Endodermal cell (in vitro differentiated cells): ENCODE results near the gene B4GALT6. TPM values are rescaled to one million over a fixed set of nuclear protein-coding genes. Genes with fewer than 3 reads are reported as not detected.

ENCODE experiments used
- DNase-seq: peaks from one replicate; pipeline ENCODE4 v3.0.0-alpha.2; 2017
- H3K27ac ChIP-seq: 2 replicates; pipeline ENCODE4 v1.5.1; 2013; ENCODE audit warnings: mild to moderate bottlenecking, low read depth, low read length, moderate library complexity
- H3K27me3 ChIP-seq: 2 replicates; pipeline ENCODE4 v1.6.1; 2013; ENCODE audit warnings: mild to moderate bottlenecking, low read length, moderate library complexity; ENCODE audit not compliant: insufficient read depth, control insufficient read depth, poor library complexity, severe bottlenecking
- H3K36me3 ChIP-seq: 2 replicates; pipeline ENCODE4 v1.7.0; 2013; ENCODE audit warnings: mild to moderate bottlenecking, low read length, moderate library complexity; ENCODE audit not compliant: control insufficient read depth, insufficient read depth
- H3K4me1 ChIP-seq: one replicate; pipeline ENCODE4 v1.7.0; 2013; ENCODE audit warnings: low read length; ENCODE audit not compliant: control insufficient read depth, insufficient read depth
- H3K4me3 ChIP-seq: 2 replicates; pipeline ENCODE4 v1.5.1; 2013; ENCODE audit warnings: mild to moderate bottlenecking, low read length, moderate library complexity
- H3K9ac ChIP-seq: 2 replicates; pipeline ENCODE4 v1.6.1; 2013; ENCODE audit warnings: mild to moderate bottlenecking, low read length, moderate library complexity; ENCODE audit not compliant: poor library complexity, severe bottlenecking; ENCODE audit errors: extremely low read depth
- H3K9me3 ChIP-seq: 2 replicates; pipeline ENCODE4 v1.6.1; 2013; ENCODE audit warnings: mild to moderate bottlenecking, low read length, moderate library complexity; ENCODE audit not compliant: control insufficient read depth
- H3K27ac Mint-ChIP-seq: 2 replicates; pipeline ENCODE4 v1.8.0; 2020; ENCODE audit warnings: mixed read lengths
- H3K27me3 Mint-ChIP-seq: 2 replicates; pipeline ENCODE4 v1.8.0; 2021; ENCODE audit warnings: mild to moderate bottlenecking, mixed read lengths; ENCODE audit not compliant: insufficient read depth
- H3K36me3 Mint-ChIP-seq: 2 replicates; pipeline ENCODE4 v1.8.0; 2020; ENCODE audit warnings: low read depth, mixed read lengths
- H3K4me1 Mint-ChIP-seq: 2 replicates; pipeline ENCODE4 v1.8.0; 2020; ENCODE audit warnings: mixed read lengths
- H3K4me3 Mint-ChIP-seq: 2 replicates; pipeline ENCODE4 v1.8.0; 2020; ENCODE audit warnings: mild to moderate bottlenecking, moderate library complexity, mixed read lengths
- H3K9me3 Mint-ChIP-seq: 2 replicates; pipeline ENCODE4 v1.8.0; 2020; ENCODE audit warnings: mild to moderate bottlenecking, mixed read lengths
- WGBS, 2 experiments: methylation state at CpG; one replicate each; pipeline versions ENCODE4 v1.1.5 to v1.1.7; 2013; ENCODE audit warnings: missing lambda C conversion rate in 2 of 2, mixed read lengths in 1 of 2; ENCODE audit not compliant: insufficient coverage in 1 of 2, insufficient read length in 1 of 2; 5-methylcytosine and 5-hydroxymethylcytosine counted together
- total RNA-seq, 2 donors: library from RNA; stranded (reverse); fragmentation: NEBNext Ultra II Directional in 1 of 2; extraction: Animal tissue kit (Norgen Biotek cat#: 25700) in 1 of 2; gene quantifications; 2 replicates in 1 of 2; 3 replicates in 1 of 2; pipeline ENCODE4 v1.2.1, GENCODE V29; 2021
- TF ChIP-seq, protein P1 (sequence below): fragments of 200-600 bp; sonication (generic); conservative IDR thresholded peaks from 2 replicates; pipeline ENCODE4 v1.5.0; 2021; ENCODE audit warnings: antibody characterized with exemption, mild to moderate bottlenecking

B4GALT6 gene
- total RNA-seq, 2 donors from 2014 or later = 47.7 to 48.4 TPM

DNA sequence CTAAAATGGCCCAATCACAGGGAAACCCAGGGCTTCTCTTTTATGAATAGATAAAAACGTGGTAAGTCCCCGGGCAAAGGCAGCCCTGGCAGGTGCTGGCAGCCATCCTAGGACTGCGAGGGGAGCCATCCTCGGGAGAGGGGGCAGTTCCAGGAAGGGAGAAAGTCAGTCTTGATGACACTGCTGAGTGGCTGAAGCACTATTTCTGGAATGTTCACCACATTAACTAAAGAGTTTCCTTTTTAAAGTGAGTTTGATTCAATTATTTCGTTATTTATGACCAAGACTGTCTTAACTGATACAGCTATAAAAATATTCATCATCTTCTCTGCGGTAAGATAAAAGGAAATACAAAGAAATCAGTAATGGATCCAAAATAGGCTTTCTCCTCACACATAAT lies 72.3 kb downstream of the B4GALT6 start:
- Histone ChIP-seq H3K36me3 (no peaks in the 10 kb centered on the region), H3K27ac (no peak overlapping the region)

GRCh38 chr18:31611511-31611910 lies 72.9 kb downstream of the B4GALT6 start:
- peaks cover 44% of the 10 kb centered on the region for H3K4me1 Mint-ChIP-seq
- Histone ChIP-seq H3K36me3 (no peaks in the 10 kb centered on the region), H3K4me3 (no peak overlapping the region), H3K4me1 (peaks cover 5% of the 10 kb centered on the region), H3K27ac (no peak overlapping the region), H3K27me3 (no peaks in the 10 kb centered on the region), H3K9me3 (no peaks in the 10 kb centered on the region), H3K9ac (no peak overlapping the region)
- 86 to 94% methylated on average over 3 to 5 of the region's 5 CpGs for WGBS, 2 experiments
- H3K4me3 Mint-ChIP-seq = no peak overlapping the region
- TF ChIP-seq, protein P1, sequence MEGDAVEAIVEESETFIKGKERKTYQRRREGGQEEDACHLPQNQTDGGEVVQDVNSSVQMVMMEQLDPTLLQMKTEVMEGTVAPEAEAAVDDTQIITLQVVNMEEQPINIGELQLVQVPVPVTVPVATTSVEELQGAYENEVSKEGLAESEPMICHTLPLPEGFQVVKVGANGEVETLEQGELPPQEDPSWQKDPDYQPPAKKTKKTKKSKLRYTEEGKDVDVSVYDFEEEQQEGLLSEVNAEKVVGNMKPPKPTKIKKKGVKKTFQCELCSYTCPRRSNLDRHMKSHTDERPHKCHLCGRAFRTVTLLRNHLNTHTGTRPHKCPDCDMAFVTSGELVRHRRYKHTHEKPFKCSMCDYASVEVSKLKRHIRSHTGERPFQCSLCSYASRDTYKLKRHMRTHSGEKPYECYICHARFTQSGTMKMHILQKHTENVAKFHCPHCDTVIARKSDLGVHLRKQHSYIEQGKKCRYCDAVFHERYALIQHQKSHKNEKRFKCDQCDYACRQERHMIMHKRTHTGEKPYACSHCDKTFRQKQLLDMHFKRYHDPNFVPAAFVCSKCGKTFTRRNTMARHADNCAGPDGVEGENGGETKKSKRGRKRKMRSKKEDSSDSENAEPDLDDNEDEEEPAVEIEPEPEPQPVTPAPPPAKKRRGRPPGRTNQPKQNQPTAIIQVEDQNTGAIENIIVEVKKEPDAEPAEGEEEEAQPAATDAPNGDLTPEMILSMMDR = no peak
- H3K27ac Mint-ChIP-seq = no peak overlapping the region
- no peaks in the 10 kb centered on the region for H3K27me3 Mint-ChIP-seq
- peak; percentile 52 for DNase-seq
- no peaks in the 10 kb centered on the region for H3K36me3 Mint-ChIP-seq
- no peaks in the 10 kb centered on the region for H3K9me3 Mint-ChIP-seq

More for the DNA sequence above, 72.3 kb downstream of the B4GALT6 start:
- Histone ChIP-seq H3K9ac (no peak overlapping the region), H3K9me3 (no peaks in the 10 kb centered on the region), H3K4me1 (peaks cover 5% of the 10 kb centered on the region), H3K27me3 (no peaks in the 10 kb centered on the region), H3K4me3 (no peak overlapping the region)
- no peaks in the 10 kb centered on the region for H3K27me3 Mint-ChIP-seq
- 72 to 82% methylated on average over 2 to 5 of the region's 6 CpGs for whole genome bisulfite sequencing, 2 experiments
- no peak overlapping the region for H3K27ac Mint-ChIP-seq
- no peaks in the 10 kb centered on the region for H3K9me3 Mint-ChIP-seq
- TF ChIP-seq, protein P1 = no peak
- no peak overlapping the region for H3K4me3 Mint-ChIP-seq
- H3K4me1 Mint-ChIP-seq = peaks cover 44% of the 10 kb centered on the region
- no peak for DNase-seq
- H3K36me3 Mint-ChIP-seq = no peaks in the 10 kb centered on the region

DNA sequence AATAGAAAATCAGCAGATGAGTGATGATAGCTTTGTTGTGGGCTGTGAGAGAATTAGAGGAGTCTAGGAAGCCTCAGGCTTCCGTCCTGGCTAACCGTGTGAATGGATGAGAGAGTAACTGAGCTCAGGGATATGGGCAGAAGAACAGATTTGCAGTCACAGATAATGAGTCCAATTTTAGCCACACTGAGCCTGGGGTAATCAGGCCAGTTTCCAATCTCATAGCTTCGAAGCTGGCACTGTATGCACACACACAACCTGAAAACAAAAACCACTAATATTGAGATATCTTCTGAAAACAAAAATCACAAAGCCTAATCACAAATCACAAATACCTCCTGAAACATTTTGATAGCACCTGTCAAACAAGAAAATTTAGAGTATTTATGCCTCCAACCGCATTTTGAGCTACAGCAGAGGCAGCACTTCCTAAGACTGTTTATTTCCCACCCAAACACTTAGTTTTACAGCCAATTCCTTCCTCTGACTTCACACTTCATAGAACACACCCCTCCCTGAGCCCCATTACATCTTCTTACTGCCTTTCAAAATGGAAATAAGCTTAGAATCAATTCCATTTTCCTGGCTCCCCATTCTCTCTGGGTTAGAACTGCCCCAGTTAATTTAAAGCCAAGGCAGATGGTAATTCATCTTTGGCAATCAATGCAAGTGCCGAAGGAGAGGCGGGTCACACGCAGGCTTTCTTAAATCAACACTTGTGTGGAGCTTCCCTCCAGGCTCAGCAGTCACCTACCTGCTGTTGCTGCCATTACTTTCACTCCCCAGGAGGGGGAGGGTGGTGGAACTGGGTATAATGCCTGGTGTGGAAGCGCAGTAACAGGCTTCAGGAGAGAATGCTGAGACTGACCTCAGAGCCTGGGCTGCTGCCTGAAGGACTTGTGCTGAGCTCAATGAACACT lies 73.8 kb downstream of the B4GALT6 start:
- peak overlapping the region; percentile 47 for H3K27ac Mint-ChIP-seq
- 53 to 83% methylated on average over 4 to 8 of the region's 8 CpGs for WGBS, 2 experiments

More for the DNA sequence above, 73.8 kb downstream of the B4GALT6 start:
- Histone ChIP-seq H3K9ac (no peak overlapping the region), H3K9me3 (no peaks in the 10 kb centered on the region), H3K27ac (no peak overlapping the region), H3K4me3 (no peak overlapping the region), H3K27me3 (no peaks in the 10 kb centered on the region), H3K4me1 (peaks cover 5% of the 10 kb centered on the region), H3K36me3 (no peaks in the 10 kb centered on the region)
- Mint-ChIP-seq H3K9me3 (no peaks in the 10 kb centered on the region), H3K36me3 (no peaks in the 10 kb centered on the region), H3K4me1 (peaks cover 42% of the 10 kb centered on the region), H3K27me3 (no peaks in the 10 kb centered on the region), H3K4me3 (no peak overlapping the region)
- DNase-seq = peak; percentile 91
- TF ChIP-seq, protein P1 = peak; percentile 78
